PFSK-1 (cell line): ENCODE results near the gene NUDT15.

Experiments used
- FOXP2 ChIP-seq: optimal IDR thresholded peaks from 2 replicates; pipeline ENCODE3; 2011; ENCODE audit warnings: borderline replicate concordance, control low read depth, inconsistent platforms; ENCODE audit not compliant: insufficient read depth; ENCODE audit errors: extremely low read length, extremely low read depth
- POLR2AphosphoS5 ChIP-seq: IDR thresholded peaks from 2 replicates; pipeline ENCODE4 v1.6.1; 2012; ENCODE audit warnings: low read depth, mild to moderate bottlenecking, control low read depth, low read length, moderate library complexity
- SIN3A ChIP-seq: IDR thresholded peaks from 2 replicates; pipeline ENCODE4 v1.6.1; 2012; ENCODE audit warnings: mild to moderate bottlenecking, low read length, moderate library complexity, borderline replicate concordance; ENCODE audit not compliant: insufficient read depth
- TAF1 ChIP-seq: IDR thresholded peaks from 2 replicates; pipeline ENCODE4 v1.6.1; 2012; ENCODE audit warnings: low read length, control low read depth, borderline replicate concordance; ENCODE audit not compliant: insufficient read depth
- TF ChIP-seq, protein P1 (sequence below), 2 experiments: IDR thresholded peaks; 2 replicates each; pipeline versions ENCODE4 v1.6.1 to v1.8.0; 2011 to 2012; ENCODE audit warnings: low read depth in 2 of 2, low read length in 2 of 2, control low read depth in 1 of 2, inconsistent platforms in 1 of 2, mild to moderate bottlenecking in 1 of 2, moderate library complexity in 1 of 2; ENCODE audit not compliant: insufficient read depth in 1 of 2

Gene NUDT15

DNA sequence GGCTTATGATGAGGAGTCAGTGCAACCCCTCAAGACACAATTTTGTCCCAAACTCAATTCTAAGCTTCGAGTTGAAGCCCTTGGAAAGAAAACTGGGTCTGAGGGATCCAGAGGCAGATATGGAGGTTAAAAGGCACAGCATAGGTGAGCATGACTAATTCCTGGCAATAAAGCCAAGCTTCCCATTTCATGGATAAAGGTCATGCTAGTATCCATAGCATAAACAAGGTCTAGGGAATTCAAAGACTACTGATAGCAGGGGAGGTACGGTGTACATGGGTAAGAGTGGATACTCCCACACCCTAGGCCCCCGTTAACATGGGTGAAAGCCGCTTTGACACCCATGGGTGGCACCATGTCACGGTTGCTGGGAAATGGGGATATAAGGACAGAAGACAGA lies 33.4 kb downstream of the NUDT15 start:
- TF ChIP-seq TAF1 (no peak), POLR2AphosphoS5 (no peak), SIN3A (no peak), FOXP2 (no peak)
- TF ChIP-seq, protein P1, sequence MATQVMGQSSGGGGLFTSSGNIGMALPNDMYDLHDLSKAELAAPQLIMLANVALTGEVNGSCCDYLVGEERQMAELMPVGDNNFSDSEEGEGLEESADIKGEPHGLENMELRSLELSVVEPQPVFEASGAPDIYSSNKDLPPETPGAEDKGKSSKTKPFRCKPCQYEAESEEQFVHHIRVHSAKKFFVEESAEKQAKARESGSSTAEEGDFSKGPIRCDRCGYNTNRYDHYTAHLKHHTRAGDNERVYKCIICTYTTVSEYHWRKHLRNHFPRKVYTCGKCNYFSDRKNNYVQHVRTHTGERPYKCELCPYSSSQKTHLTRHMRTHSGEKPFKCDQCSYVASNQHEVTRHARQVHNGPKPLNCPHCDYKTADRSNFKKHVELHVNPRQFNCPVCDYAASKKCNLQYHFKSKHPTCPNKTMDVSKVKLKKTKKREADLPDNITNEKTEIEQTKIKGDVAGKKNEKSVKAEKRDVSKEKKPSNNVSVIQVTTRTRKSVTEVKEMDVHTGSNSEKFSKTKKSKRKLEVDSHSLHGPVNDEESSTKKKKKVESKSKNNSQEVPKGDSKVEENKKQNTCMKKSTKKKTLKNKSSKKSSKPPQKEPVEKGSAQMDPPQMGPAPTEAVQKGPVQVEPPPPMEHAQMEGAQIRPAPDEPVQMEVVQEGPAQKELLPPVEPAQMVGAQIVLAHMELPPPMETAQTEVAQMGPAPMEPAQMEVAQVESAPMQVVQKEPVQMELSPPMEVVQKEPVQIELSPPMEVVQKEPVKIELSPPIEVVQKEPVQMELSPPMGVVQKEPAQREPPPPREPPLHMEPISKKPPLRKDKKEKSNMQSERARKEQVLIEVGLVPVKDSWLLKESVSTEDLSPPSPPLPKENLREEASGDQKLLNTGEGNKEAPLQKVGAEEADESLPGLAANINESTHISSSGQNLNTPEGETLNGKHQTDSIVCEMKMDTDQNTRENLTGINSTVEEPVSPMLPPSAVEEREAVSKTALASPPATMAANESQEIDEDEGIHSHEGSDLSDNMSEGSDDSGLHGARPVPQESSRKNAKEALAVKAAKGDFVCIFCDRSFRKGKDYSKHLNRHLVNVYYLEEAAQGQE (IDR thresholded peaks at IDR 0.05; ENCODE audit: insufficient read depth in 1 of 2, low read depth in 2 of 2, low read length in 2 of 2): no peak

DNA sequence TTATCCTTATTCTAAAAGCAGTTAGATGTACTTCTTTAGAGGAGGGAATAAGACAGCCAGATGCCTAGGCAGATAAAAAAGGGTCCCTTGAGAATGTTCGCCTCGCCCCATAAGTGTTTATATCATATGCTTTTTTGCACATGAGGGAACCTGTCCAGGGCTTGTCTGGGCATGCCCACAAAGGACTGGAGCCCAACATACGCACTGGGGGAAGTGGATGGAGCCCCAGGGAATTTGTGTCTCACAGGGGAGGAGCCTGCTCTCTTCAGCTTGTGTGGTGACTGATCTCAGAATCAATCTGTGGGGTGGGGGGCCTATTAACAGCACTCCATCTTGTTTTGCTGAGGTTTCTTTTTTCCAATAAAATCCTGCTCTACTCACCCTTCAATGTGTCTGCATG lies 34.8 kb downstream of the NUDT15 start:
- no peak for TF ChIP-seq SIN3A
- no peak for TF ChIP-seq TAF1
- TF ChIP-seq, protein P1 (IDR thresholded peaks at IDR 0.05; ENCODE audit: insufficient read depth in 1 of 2, low read depth in 2 of 2, low read length in 2 of 2): no peak
- no peak for TF ChIP-seq POLR2AphosphoS5
- TF ChIP-seq FOXP2: no peak

DNA sequence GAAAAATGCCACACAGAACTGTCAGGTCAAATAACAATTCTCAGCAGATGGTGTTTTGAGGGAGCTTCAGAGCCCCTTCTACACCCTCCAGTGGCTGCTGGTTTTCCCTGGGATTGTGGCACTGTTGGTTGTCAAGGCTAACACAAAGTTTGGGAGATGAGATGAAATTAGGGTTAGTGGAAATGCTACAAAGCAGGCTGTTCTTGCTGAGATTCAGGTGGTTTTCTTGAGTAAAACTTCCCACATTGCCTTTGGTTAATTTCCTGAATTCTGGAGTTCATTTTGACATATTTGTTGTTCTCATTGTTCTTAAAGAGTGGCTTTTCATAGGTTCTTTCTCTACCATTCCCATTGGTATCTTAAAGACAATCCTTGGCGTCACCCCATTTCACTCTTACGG lies 35.3 kb downstream of the NUDT15 start:
- TF ChIP-seq SIN3A (no peak), POLR2AphosphoS5 (no peak), TAF1 (no peak), FOXP2 (no peak)
- TF ChIP-seq, protein P1 (IDR thresholded peaks at IDR 0.05; ENCODE audit: insufficient read depth in 1 of 2, low read depth in 2 of 2, low read length in 2 of 2): no peak

DNA sequence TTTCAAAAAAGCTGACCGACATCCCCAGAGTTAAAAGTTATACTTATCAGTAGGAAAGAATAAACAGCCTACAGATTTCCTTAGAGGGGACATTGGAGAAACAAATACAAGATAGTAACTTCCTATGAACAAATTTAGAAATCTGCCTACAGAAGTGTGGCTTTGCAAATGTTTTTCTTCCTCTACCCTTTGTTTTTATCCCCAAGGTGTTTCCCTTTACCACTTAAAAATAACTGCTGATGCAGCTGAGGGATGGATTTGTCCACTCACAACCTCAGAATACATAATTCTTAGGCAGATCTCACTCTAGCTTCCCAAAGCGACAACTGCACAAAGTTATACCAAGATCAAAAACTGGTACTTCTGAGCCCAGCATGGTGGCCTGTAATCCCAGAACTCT lies 36.5 kb downstream of the NUDT15 start:
- TF ChIP-seq FOXP2 (no peak), POLR2AphosphoS5 (no peak), TAF1 (no peak), SIN3A (no peak)
- TF ChIP-seq, protein P1 (IDR thresholded peaks at IDR 0.05; ENCODE audit: insufficient read depth in 1 of 2, low read depth in 2 of 2, low read length in 2 of 2): no peak

DNA sequence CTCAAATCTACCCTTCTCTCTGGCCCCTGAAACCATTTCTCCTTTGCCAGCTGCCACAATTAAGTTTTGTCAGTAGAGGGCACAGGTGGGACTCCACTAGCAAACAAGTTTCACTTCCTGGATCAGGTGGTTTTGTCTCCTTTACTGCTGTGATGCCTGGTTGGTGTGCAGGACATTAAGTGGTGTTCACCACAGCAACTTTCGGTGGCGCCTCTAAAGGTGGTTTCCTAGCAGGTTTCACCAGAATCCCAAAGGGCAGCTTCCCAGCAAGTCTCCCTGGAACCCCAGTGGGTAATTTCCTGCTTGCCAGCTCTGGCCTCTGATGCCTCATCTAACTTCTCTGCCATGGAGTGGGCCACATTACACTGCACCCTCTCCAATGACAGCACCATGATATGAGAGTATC lies 40.7 kb downstream of the NUDT15 start:
- no peak for TF ChIP-seq SIN3A
- TF ChIP-seq, protein P1 (IDR thresholded peaks at IDR 0.05; ENCODE audit: insufficient read depth in 1 of 2, low read depth in 2 of 2, low read length in 2 of 2): no peak
- no peak for TF ChIP-seq FOXP2
- TF ChIP-seq POLR2AphosphoS5: no peak
- no peak for TF ChIP-seq TAF1
